ENCODE measurements around the gene CFHR3. TPM values are rescaled to one million over a fixed set of nuclear protein-coding genes. Genes with fewer than 3 reads are reported as not detected.
"Not testable (repeated sequence)": the region's sequence is repeated elsewhere in the genome, so short reads cannot be mapped to it uniquely, and the experiment has no call there.

Gene CFHR3
- total RNA-seq, 2 donors from 2014 or later: not detected

- H3K4me1 Mint-ChIP-seq (ENCODE audit: low read depth in 2 of 2); H3K27me3 Mint-ChIP-seq; H3K4me3 Mint-ChIP-seq; H3K9me3 Mint-ChIP-seq; ATAC-seq; H3K27ac Mint-ChIP-seq; H3K36me3 Mint-ChIP-seq; DNase-seq (ENCODE audit: low spot score): not testable (repeated sequence)
Observed at GRCh38 chr1:196794103-196794502, 19.5 kb downstream of the CFHR3 start.

GRCh38 chr1:196797891-196798290, 23.3 kb downstream of the CFHR3 start:
- H3K4me1 Mint-ChIP-seq (ENCODE audit: low read depth in 2 of 2): no peaks in the 10 kb centered on the region
- H3K27ac Mint-ChIP-seq: no peak overlapping the region
- H3K4me3 Mint-ChIP-seq: no peak overlapping the region
- H3K27me3 Mint-ChIP-seq: no peaks in the 10 kb centered on the region
- DNase-seq (ENCODE audit: low spot score) (no peak), ATAC-seq (no peak)
- H3K36me3 Mint-ChIP-seq: no peaks in the 10 kb centered on the region
- peaks cover 4% of the 10 kb centered on the region for H3K9me3 Mint-ChIP-seq

- not testable (repeated sequence) for H3K4me3 Mint-ChIP-seq; H3K36me3 Mint-ChIP-seq; H3K27me3 Mint-ChIP-seq; H3K27ac Mint-ChIP-seq; ATAC-seq; DNase-seq (ENCODE audit: low spot score); H3K9me3 Mint-ChIP-seq; H3K4me1 Mint-ChIP-seq (ENCODE audit: low read depth in 2 of 2)
Observed at GRCh38 chr1:196801920-196802319, 27.3 kb downstream of the CFHR3 start.

- no peaks in the 10 kb centered on the region for H3K36me3 Mint-ChIP-seq
- no peaks in the 10 kb centered on the region for H3K27me3 Mint-ChIP-seq
- no peaks in the 10 kb centered on the region for H3K4me1 Mint-ChIP-seq (ENCODE audit: low read depth in 2 of 2)
- no peak for DNase-seq (ENCODE audit: low spot score)
- no peaks in the 10 kb centered on the region for H3K9me3 Mint-ChIP-seq
- H3K27ac Mint-ChIP-seq: no peak overlapping the region
- ATAC-seq: no peak
- H3K4me3 Mint-ChIP-seq: no peak overlapping the region
Observed at GRCh38 chr1:196808529-196809235, 34.0 kb downstream of the CFHR3 start.

GRCh38 chr1:196817442-196817841, 42.8 kb downstream of the CFHR3 start:
- H3K27ac Mint-ChIP-seq: not testable (repeated sequence)

GRCh38 chr1:196819531-196819930, 44.9 kb downstream of the CFHR3 start, which contains the start of gene CFHR1:
TSS of gene CFHR1 (plus strand) at chr1:196819731. CDS start at chr1:196819845, 114 bp downstream.
- H3K4me3 Mint-ChIP-seq; H3K4me1 Mint-ChIP-seq (ENCODE audit: low read depth in 2 of 2); H3K27me3 Mint-ChIP-seq; DNase-seq (ENCODE audit: low spot score); H3K9me3 Mint-ChIP-seq; H3K36me3 Mint-ChIP-seq; H3K27ac Mint-ChIP-seq; ATAC-seq: not testable (repeated sequence)

More at GRCh38 chr1:196817442-196817841, 42.8 kb downstream of the CFHR3 start:
- not testable (repeated sequence) for H3K36me3 Mint-ChIP-seq; ATAC-seq; H3K9me3 Mint-ChIP-seq; H3K4me3 Mint-ChIP-seq; DNase-seq (ENCODE audit: low spot score); H3K4me1 Mint-ChIP-seq (ENCODE audit: low read depth in 2 of 2); H3K27me3 Mint-ChIP-seq

GRCh38 chr1:196827860-196828259, 53.2 kb downstream of the CFHR3 start:
- not testable (repeated sequence) for H3K4me3 Mint-ChIP-seq; H3K36me3 Mint-ChIP-seq; H3K27ac Mint-ChIP-seq; H3K27me3 Mint-ChIP-seq; H3K4me1 Mint-ChIP-seq (ENCODE audit: low read depth in 2 of 2); DNase-seq (ENCODE audit: low spot score); ATAC-seq; H3K9me3 Mint-ChIP-seq

Other genes with a start within 250 kb of the CFHR3 start
- gene KCNT2, start 166.4 kb upstream of the CFHR3 start, total RNA-seq: not detected
- 1 to 10 TPM; 8.8 to 9.4 TPM for gene CFH, start 122.8 kb upstream of the CFHR3 start, total RNA-seq
- gene CFHR1, start 44.9 kb downstream of the CFHR3 start, total RNA-seq: not detected
- not detected for gene CFHR4, start 113.2 kb downstream of the CFHR3 start, total RNA-seq
- gene CFHR2, start 168.9 kb downstream of the CFHR3 start, total RNA-seq: not detected
- gene CFHR5, start 202.7 kb downstream of the CFHR3 start, total RNA-seq: not detected